MCF 10A (cell line): Measurements from ENCODE around the gene STK32B. TPM values are rescaled to one million over a fixed set of nuclear protein-coding genes. Genes with fewer than 3 reads are reported as not detected.

Experiments used
- BruUV-seq: library from RNA; stranded (reverse); fragments of 400-500 nt; replicated peaks from 2 replicates; lab custom pipeline; 2021; lab: Mats Ljungman, UMichigan
- CTCF ChIA-PET: fragments of 300-600 bp; sonication (Branson Sonifier 250); formaldehyde crosslinking; extraction: SDS; loops from one replicate; lab custom pipeline; 2021; ENCODE audit warnings: antibody characterized with exemption, inconsistent platforms; lab: Yijun Ruan, JAX
- POLR2A ChIA-PET: fragments of 300-600, 350-650 bp; sonication (Branson Sonifier 250); formaldehyde crosslinking; extraction: SDS; loops from one replicate; lab custom pipeline; 2020; ENCODE audit warnings: antibody characterized with exemption, inconsistent platforms; lab: Yijun Ruan, JAX
- DNase-seq: peaks from one replicate; pipeline ENCODE4 v3.0.0-alpha.2; 2018; ENCODE audit not compliant: unreplicated experiment
- H3K27ac Mint-ChIP-seq: one replicate; pipeline ENCODE4 v1.8.0; 2022; ENCODE audit warnings: mild to moderate bottlenecking, low read depth, mixed read lengths; ENCODE audit not compliant: unreplicated experiment
- H3K27me3 Mint-ChIP-seq: one replicate; pipeline ENCODE4 v1.8.0; 2022; ENCODE audit warnings: mixed read lengths; ENCODE audit not compliant: insufficient read depth, unreplicated experiment
- H3K36me3 Mint-ChIP-seq: one replicate; pipeline ENCODE4 v1.8.0; 2022; ENCODE audit warnings: mild to moderate bottlenecking, moderate library complexity, mixed read lengths; ENCODE audit not compliant: insufficient read depth, unreplicated experiment
- H3K4me1 Mint-ChIP-seq: one replicate; pipeline ENCODE4 v1.8.0; 2022; ENCODE audit warnings: mixed read lengths; ENCODE audit not compliant: insufficient read depth, unreplicated experiment
- H3K4me3 Mint-ChIP-seq: one replicate; pipeline ENCODE4 v1.8.0; 2022; ENCODE audit warnings: mild to moderate bottlenecking, moderate library complexity, mixed read lengths; ENCODE audit not compliant: unreplicated experiment
- H3K9me3 Mint-ChIP-seq: one replicate; pipeline ENCODE4 v1.8.0; 2022; ENCODE audit warnings: mixed read lengths; ENCODE audit not compliant: unreplicated experiment
- intact Hi-C: fragments of 100-400 bp; cut with micrococcal nuclease; formaldehyde crosslinking; loops from 2 replicates; pipeline ENCODE4 v1.14.1; 2022
- total RNA-seq: library from RNA; stranded (reverse); gene quantifications from 2 replicates; pipeline ENCODE4 v1.2.3, GENCODE V29; 2022
- TF ChIP-seq, protein P1 (sequence below): fragments of 200-600 bp; IDR thresholded peaks from one replicate; pipeline ENCODE4 v1.8.0; 2022; ENCODE audit warnings: antibody characterized with exemption, mild to moderate bottlenecking; ENCODE audit not compliant: unreplicated experiment

STK32B gene
- total RNA-seq, 1 experiment from 2014 or later, result not detected

DNA sequence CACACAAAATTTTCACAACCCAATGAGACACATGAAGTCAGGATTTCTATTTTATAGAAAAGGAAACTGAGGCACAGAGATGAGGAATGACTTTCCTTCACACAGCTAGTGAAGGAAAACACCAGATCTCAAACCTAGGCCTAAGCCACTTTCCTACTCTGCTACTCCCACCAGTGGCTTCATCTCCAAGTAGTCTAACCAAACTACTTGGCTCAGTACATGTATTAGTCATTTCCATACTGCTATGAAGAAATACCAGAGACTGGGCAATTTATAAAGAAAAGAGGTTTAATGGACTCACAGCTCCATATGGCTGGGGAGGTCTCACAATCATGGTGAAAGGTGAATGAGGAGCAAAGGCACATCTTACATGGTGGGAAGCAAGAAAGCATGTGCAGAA is 460.5 kb downstream of the STK32B start:
- BruUV-seq, result no TSS peak
- CTCF ChIA-PET, result interaction anchor here (0.8 kb wide), 1 partner anchor 113 kb away, joined by 3 read pairs; no protein-coding TSS in a partner anchor
- DNase-seq, result peak; percentile 33
- POLR2A ChIA-PET, result interaction anchor here (0.7 kb wide), 1 partner anchor 41 kb away, joined by 3 read pairs; no protein-coding TSS in a partner anchor
- intact Hi-C loops, result no loop called here
- no peaks in the 10 kb centered on the region for H3K36me3 Mint-ChIP-seq
- H3K4me3 Mint-ChIP-seq, result no peak overlapping the region
- no peaks in the 10 kb centered on the region for H3K27me3 Mint-ChIP-seq
- H3K4me1 Mint-ChIP-seq, result no peaks in the 10 kb centered on the region
- H3K27ac Mint-ChIP-seq, result no peak overlapping the region
- H3K9me3 Mint-ChIP-seq, result peaks cover 17% of the 10 kb centered on the region
- TF ChIP-seq, protein P1, sequence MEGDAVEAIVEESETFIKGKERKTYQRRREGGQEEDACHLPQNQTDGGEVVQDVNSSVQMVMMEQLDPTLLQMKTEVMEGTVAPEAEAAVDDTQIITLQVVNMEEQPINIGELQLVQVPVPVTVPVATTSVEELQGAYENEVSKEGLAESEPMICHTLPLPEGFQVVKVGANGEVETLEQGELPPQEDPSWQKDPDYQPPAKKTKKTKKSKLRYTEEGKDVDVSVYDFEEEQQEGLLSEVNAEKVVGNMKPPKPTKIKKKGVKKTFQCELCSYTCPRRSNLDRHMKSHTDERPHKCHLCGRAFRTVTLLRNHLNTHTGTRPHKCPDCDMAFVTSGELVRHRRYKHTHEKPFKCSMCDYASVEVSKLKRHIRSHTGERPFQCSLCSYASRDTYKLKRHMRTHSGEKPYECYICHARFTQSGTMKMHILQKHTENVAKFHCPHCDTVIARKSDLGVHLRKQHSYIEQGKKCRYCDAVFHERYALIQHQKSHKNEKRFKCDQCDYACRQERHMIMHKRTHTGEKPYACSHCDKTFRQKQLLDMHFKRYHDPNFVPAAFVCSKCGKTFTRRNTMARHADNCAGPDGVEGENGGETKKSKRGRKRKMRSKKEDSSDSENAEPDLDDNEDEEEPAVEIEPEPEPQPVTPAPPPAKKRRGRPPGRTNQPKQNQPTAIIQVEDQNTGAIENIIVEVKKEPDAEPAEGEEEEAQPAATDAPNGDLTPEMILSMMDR, result no peak

DNA sequence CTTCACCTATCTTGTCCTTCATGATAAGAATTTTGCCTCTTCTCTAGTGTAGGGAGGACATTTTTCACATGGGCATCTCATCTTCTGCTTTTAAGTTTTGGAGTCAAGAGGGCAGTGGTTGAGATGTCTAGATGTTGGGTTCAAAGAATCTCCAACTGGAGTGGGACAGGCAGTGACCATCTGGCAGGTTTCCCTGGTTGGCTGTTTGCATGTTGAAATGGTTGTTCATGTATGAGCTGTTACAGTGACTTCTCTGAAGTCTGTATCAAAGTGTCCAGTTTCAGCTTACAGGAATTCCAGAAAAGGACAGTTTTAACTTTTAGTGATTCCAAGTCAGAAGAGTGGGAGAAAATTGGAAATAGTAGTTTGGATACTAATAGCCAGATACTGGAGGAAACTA is 464.4 kb downstream of the STK32B start:
- DNase-seq, result no peak
- TF ChIP-seq, protein P1, result no peak
- H3K36me3 Mint-ChIP-seq, result no peaks in the 10 kb centered on the region
- BruUV-seq, result no TSS peak
- no peaks in the 10 kb centered on the region for H3K27me3 Mint-ChIP-seq
- H3K4me3 Mint-ChIP-seq, result no peak overlapping the region
- H3K27ac Mint-ChIP-seq, result no peak overlapping the region
- H3K4me1 Mint-ChIP-seq, result no peaks in the 10 kb centered on the region
- POLR2A ChIA-PET, result no interaction called here
- intact Hi-C loops, result no loop called here
- CTCF ChIA-PET, result no interaction called here
- H3K9me3 Mint-ChIP-seq, result peaks cover 15% of the 10 kb centered on the region

GRCh38 chr4:5517372-5517771 is 466.1 kb downstream of the STK32B start:
- BruUV-seq, result no TSS peak
- no peak overlapping the region for H3K4me3 Mint-ChIP-seq
- CTCF ChIA-PET, result no interaction called here
- H3K27ac Mint-ChIP-seq, result no peak overlapping the region
- no peaks in the 10 kb centered on the region for H3K27me3 Mint-ChIP-seq
- peaks cover 15% of the 10 kb centered on the region for H3K9me3 Mint-ChIP-seq
- POLR2A ChIA-PET, result interaction anchor here (0.7 kb wide), 1 partner anchor 12 kb away, joined by 3 read pairs; no protein-coding TSS in a partner anchor
- no peaks in the 10 kb centered on the region for H3K36me3 Mint-ChIP-seq
- DNase-seq, result no peak
- intact Hi-C loops, result no loop called here
- H3K4me1 Mint-ChIP-seq, result no peaks in the 10 kb centered on the region
- TF ChIP-seq, protein P1, result no peak

- TF ChIP-seq, protein P1, result no peak
- peaks cover 17% of the 10 kb centered on the region for H3K9me3 Mint-ChIP-seq
- DNase-seq, result peak; percentile 51
- POLR2A ChIA-PET, result no interaction called here
- no peaks in the 10 kb centered on the region for H3K4me1 Mint-ChIP-seq
- H3K36me3 Mint-ChIP-seq, result no peaks in the 10 kb centered on the region
- no TSS peak for BruUV-seq
- CTCF ChIA-PET, result interaction anchor here (0.7 kb wide), 1 partner anchor 30 kb away, joined by 3 read pairs; no protein-coding TSS in a partner anchor
- no peaks in the 10 kb centered on the region for H3K27me3 Mint-ChIP-seq
- no peak overlapping the region for H3K27ac Mint-ChIP-seq
- intact Hi-C loops, result no loop called here
- no peak overlapping the region for H3K4me3 Mint-ChIP-seq
Observed at GRCh38 chr4:5524446-5525299, 473.4 kb downstream of the STK32B start.
